Measurements from ENCODE around the gene CHST9. TPM values are rescaled to one million over a fixed set of nuclear protein-coding genes. Genes with fewer than 3 reads are reported as not detected.

Gene CHST9
- total RNA-seq, 3 donors from 2014 or later, result 0.05 to 0.82 (median 0.06) TPM

DNA sequence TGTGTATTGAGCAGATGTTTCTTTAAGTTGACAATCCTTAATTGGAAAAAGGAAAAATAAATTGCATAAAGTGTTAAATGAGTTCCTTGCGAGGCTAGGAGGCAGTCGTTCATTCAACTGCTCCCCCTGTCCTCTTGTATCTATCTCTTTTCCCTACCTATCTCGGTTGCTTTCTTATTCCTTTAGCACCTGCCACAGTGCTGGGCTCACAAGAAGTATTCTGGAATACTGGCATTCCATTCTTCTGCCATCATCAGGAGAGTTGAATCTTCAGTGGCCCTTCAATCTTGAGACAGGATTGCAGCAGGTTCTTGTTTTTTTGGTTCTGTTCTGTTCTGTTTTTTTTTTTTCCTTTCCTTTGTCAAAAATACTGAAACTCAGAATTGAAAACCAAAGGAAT is 176.5 kb downstream of the CHST9 start:
- intact Hi-C loops (cut with DNase I, micrococcal nuclease), result no loop called here
- Histone ChIP-seq H3K4me3 (no peak overlapping the region), H3K4me1 (ENCODE audit: low read depth) (no peaks in the 10 kb centered on the region), H3K36me3 (ENCODE audit: low read depth) (no peaks in the 10 kb centered on the region), H3K9me3 (no peaks in the 10 kb centered on the region)
- TF ChIP-seq, protein P1, sequence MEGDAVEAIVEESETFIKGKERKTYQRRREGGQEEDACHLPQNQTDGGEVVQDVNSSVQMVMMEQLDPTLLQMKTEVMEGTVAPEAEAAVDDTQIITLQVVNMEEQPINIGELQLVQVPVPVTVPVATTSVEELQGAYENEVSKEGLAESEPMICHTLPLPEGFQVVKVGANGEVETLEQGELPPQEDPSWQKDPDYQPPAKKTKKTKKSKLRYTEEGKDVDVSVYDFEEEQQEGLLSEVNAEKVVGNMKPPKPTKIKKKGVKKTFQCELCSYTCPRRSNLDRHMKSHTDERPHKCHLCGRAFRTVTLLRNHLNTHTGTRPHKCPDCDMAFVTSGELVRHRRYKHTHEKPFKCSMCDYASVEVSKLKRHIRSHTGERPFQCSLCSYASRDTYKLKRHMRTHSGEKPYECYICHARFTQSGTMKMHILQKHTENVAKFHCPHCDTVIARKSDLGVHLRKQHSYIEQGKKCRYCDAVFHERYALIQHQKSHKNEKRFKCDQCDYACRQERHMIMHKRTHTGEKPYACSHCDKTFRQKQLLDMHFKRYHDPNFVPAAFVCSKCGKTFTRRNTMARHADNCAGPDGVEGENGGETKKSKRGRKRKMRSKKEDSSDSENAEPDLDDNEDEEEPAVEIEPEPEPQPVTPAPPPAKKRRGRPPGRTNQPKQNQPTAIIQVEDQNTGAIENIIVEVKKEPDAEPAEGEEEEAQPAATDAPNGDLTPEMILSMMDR (IDR thresholded peaks at IDR 0.05), result no peak
- DNase-seq (no peak), ATAC-seq (no peak)

DNA sequence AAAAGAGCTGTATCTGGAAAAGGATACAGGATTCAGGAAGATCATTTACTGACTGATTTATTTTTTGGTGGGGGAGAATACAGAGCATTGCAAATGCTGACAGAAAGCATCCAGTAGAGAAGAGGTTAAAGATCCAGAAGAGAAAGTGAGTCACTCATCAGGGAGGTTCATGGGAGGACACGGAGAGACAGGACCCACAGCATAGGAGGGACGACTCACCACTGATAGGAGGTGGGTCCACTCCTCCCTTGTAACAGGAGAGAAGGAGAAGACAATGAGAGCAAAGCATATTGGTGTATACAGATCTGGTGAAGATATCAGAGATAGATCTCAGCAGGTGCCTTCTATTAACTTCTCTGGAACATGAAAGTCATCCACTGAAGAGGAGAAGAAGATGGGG is 177.2 kb downstream of the CHST9 start:
- Histone ChIP-seq H3K36me3 (ENCODE audit: low read depth) (no peaks in the 10 kb centered on the region), H3K9me3 (no peaks in the 10 kb centered on the region), H3K4me3 (no peak overlapping the region), H3K4me1 (ENCODE audit: low read depth) (no peaks in the 10 kb centered on the region)
- intact Hi-C loops (cut with DNase I, micrococcal nuclease), result no loop called here
- no peak for DNase-seq
- ATAC-seq, result no peak
- TF ChIP-seq, protein P1 (IDR thresholded peaks at IDR 0.05), result no peak

DNA sequence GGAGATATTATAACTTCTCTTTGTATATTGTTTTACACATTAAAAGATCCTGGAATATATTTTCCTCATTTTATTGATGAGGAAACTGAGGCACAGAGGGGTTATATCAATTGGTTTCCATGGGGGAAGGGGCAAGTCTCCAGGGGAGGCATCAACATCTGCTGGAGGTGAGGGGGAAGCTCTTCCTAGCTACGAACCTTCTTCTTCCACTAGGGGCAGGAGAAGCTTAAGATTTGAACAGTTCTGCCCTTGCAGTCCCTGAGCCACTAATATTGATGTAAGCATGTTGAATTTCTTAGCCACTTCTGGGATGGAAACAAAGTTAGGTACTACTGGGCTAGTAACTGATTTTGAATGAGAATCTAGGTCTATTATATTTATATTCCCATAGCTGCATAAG is 179.5 kb downstream of the CHST9 start:
- ATAC-seq (no peak), DNase-seq (no peak)
- Histone ChIP-seq H3K4me1 (ENCODE audit: low read depth) (no peaks in the 10 kb centered on the region), H3K36me3 (ENCODE audit: low read depth) (no peaks in the 10 kb centered on the region), H3K9me3 (no peaks in the 10 kb centered on the region), H3K4me3 (no peak overlapping the region)
- TF ChIP-seq, protein P1 (IDR thresholded peaks at IDR 0.05), result no peak
- intact Hi-C loops (cut with DNase I, micrococcal nuclease), result no loop called here

DNA sequence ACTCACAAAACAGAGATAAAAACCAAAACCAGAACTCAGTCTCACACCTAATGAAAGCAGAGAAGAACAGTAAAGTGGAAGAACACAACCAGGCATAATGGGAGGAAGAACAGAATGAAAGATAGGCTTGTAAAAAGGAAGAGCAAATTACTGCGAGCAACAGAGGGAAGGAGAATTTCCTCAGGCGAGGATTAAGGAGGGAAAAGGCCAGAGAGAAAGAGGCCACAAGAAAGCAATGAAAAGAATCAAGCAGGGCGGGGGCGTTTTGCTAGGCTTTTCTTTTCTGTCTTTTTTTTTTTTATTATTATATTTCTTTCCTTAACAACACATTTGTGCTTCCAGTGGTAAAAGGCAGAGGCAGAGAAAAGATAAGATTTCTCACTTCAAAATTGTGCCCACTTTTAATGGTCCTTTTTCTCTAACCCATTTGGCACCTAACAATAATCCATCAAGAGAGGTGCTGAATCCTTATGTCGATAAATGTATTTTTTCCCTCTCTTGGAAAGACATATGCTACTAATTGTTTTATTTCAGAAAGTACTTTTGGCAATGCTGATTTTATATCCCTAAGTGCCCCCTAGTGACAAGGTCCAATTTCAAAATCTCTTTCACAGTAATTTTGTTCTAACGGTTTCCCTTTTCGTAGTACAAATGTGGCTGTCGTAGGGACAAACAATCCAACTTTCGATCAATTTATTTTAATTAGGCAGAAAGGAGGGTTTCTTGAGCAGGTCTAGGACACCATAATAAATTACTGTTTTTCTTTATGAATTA is 180.9 kb downstream of the CHST9 start:
- ATAC-seq (no peak), DNase-seq (no peak)
- intact Hi-C loops (cut with DNase I, micrococcal nuclease), result no loop called here
- TF ChIP-seq, protein P1 (IDR thresholded peaks at IDR 0.05), result no peak
- H3K4me1 ChIP-seq (ENCODE audit: low read depth), result no peaks in the 10 kb centered on the region
- no peak overlapping the region for H3K4me3 ChIP-seq
- H3K9me3 ChIP-seq, result no peaks in the 10 kb centered on the region
- H3K36me3 ChIP-seq (ENCODE audit: low read depth), result no peaks in the 10 kb centered on the region

DNA sequence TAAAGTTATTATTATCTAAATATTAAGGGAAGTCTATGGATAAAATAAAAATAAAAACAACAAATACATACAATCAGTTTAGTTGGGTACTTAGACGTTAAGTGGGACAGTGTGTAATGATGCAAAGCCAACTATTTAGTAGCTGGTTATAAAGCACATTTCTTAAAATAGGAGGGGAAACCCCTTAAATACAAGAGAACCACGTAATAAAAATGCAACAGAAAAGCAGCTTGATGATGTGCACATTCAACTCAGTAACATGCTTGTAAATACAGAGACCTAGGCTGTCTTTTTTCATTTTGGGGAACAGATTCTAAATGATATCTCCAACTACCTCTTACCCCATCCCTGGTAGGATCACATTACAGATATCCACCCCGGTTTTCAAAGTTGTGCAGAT is 185.3 kb downstream of the CHST9 start:
- intact Hi-C loops (cut with DNase I, micrococcal nuclease), result no loop called here
- ATAC-seq, result no peak
- H3K36me3 ChIP-seq (ENCODE audit: low read depth), result no peaks in the 10 kb centered on the region

More for the DNA sequence above, 185.3 kb downstream of the CHST9 start:
- TF ChIP-seq, protein P1 (IDR thresholded peaks at IDR 0.05), result no peak
- H3K9me3 ChIP-seq, result no peaks in the 10 kb centered on the region
- no peaks in the 10 kb centered on the region for H3K4me1 ChIP-seq (ENCODE audit: low read depth)
- no peak overlapping the region for H3K4me3 ChIP-seq
- no peak for DNase-seq

Data from mucosa of descending colon (tissue), 3 donors.